HT-29 (cell line): ENCODE measurements around the gene STIM1. TPM values are rescaled to one million over a fixed set of nuclear protein-coding genes. Genes with fewer than 3 reads are reported as not detected.

Experiments
- DNase-seq: peaks from one replicate; pipeline ENCODE4 v3.0.0-alpha.2; 2015; ENCODE audit warnings: low spot score
- total RNA-seq: library from RNA; depleted of rRNA; stranded (reverse); fragments of >200 nt; shearing (Covaris generic); gene quantifications from 2 replicates; pipeline ENCODE4 v1.2.3, GENCODE V29; 2014

STIM1 gene
- total RNA-seq, 1 experiment from 2014 or later: 28.3 TPM

DNA sequence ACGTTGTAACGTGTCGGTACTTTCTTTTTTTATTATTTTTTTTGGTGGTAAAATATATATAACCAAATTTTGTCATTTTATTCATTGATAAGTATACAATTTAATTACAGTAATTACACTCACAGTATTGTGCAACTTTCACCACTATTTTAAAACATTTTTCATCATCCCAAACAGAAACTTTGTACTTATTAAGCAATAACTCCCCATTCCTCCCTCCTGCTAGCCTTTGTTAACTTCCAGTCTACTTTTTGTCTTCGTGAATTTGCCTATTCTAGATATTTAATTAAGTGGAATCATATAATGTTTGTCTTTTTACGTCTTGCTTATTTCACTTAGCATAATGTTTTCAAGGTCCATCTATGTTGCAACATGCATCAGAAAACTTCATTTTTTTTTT is 58.5 kb downstream of the STIM1 start:
- DNase-seq: no peak

DNA sequence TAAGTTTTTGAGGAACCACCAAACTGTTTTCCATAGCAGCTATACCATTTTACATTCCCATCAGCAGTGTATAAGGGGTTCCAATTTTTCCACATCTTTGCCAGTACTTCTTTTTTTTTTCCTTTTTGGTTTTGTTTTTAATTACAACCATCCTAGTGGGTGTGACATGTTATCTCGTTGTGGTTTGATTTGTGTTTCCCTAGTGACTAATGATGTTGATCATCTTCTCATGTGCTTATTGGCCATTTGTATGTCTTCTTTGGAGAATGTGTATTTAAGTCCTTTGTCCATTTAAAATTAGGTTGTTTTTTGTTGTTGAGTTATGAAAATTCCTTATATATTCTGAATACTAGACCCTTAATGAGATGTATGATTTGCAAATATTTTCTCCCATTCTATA is 59.3 kb downstream of the STIM1 start:
- no peak for DNase-seq

DNA sequence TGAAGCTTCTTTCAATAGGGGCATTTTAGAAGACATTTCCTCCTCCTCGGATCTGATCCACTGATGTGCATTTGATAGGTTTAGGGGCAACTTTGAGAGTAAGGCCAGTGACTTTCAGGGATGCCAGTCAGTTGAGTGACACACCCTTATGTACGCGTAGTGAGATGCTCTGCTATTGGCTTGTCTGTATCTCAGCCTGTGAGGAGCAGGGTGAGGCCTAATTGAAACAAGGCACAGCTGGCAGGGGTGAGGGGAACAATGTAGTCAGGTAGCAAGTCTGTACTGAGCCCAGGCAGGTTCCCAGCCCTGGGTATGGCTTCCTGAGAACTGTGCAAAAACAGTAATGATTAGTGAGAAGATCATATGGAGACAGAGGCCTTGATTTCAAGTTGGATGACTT is 61.5 kb downstream of the STIM1 start:
- DNase-seq: no peak

DNA sequence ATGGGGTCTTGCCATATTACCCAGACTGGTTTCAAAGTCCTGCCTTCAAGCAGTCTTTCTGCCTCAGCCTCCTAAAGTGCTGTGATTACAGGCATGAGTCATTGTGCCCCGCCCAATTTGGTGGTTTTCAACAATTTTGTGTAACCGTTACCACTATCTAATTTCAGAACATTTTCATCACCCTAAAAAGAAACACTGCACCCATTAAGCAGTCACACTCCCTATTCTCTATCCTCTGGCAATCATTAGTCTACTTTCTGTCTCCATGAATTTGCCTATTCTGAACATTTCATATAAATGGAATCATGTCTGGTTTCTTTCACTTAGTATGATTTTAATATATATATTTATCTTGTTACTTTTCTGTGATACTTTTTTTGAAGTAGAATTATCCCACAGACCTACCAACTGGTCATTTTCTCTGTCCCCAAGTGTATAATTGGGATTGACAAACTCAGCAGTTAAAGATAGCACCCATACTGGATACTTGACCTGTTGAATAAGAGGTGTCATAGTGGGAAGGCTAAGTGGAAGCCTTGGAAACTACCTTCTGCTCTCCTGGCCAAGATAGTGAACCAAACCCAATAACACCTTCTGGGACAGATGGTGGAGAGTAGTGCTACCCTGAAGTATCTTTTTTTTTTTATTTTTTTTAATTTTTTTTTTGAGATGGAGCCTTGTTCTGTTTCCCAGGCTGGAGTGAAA is 64.8 kb downstream of the STIM1 start:
- DNase-seq: no peak

DNA sequence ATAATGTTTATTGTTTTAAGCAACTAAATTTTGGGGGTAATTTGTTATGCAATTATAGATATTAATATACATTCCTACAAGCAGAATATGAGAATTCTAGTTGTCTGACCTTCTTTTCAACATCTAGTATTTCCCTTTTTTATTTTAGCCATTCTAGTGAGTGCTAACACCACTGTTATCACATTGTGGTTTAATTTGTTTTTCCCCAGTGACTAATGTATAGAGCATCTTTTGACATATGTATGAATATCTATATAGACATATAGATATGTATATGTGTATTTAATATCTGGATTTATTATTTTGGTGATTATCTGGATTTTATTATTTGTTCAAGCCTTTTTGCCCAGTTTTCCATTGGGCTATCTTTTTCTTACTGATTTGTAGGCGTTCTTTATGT is 66.6 kb downstream of the STIM1 start:
- no peak for DNase-seq

DNA sequence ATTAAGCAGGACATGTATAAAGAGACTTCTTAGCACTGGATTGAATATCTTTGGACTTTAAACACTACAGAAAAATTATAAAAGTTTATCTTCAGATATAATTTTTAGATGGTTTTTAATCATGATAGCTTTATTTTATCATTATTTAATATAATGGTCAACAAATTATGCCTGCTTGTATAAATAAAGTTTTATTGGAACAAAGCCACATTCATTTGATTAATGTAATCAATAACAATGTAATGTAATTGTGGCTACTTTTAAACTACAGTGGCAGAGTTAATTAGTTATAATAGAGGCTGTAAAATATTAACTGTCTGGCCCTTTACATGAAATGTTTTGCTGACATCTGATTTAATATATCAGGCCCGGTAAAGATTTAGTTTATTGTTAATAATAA is 70.0 kb downstream of the STIM1 start:
- no peak for DNase-seq

DNA sequence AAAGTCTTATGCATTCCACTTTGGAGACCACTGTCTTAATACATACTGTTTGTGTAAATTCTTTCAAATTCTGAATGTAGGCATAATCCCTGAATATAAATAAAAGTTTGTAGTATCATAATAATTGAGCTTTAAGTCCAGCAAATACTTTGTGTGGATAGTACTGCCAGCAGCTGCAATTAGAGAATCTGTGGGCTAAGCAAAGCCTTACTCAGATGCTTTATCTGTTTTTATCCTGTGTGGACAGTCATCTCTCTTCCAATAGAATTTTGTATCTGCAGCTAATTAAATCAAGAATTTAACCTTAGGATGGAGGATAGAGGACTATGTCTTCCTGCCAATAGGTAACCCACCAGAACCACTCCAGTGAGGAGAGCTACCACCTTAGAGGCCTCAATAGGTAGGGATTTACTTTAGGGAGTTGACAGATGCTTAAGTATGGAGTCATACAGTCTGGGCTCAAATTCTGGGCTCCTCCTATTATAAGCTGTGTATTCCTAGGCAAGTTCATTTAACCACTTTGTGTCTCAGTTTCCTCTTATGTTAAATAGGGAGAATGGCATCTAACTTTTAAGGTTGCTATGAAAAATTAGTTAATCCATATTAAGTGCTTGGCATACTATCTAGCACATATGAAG is 71.1 kb downstream of the STIM1 start:
- DNase-seq: no peak

DNA sequence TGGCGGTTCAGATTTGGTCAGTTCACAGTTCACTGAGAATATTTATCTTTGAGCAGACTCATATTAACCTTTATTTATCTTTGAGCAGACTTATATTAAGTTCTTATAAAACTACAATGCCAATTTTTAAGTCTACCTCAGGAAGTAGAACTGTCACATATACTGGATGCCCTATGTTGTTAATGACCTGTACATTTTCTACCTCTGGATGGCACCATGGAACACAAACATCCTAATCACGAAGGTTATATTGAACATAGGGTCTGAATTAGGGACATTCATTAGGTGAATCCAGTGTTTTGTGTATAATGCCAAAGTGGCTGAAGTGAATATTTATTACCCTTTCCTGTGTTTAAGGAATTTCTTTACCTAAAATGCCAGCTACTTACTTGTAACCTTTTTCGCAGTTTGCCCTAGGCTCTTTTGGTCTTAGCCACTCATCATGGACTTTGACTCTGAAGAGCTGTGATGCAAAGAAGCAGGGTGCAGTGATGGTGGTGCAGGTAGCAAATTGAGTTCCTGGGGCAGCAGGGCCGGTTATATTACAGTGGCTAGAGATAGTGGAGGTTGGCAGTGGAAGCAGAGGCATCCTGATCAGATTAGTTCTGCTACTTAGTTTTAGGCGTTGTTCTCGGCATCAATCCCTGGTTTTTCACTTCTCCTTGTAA is 71.8 kb downstream of the STIM1 start:
- DNase-seq: no peak

DNA sequence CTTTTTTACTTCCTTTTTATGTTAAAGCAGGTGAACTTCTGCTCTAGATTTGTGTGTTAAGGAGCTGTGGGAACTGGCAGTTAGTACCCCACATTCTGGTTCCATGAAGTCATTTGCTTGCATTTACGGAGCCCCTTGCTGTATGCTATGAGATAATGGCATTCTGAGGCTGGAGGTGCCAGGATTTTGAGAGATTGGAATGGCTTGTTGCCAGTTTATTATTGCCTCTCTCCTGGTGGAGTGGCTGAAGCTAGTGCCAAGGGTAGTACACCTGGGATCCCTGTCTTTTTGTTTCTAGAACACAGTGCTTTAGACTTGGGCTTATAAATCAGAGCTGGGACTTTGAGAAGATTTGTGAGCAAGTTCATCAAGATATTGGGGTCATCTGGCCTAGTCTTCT is 73.8 kb downstream of the STIM1 start:
- DNase-seq: no peak

DNA sequence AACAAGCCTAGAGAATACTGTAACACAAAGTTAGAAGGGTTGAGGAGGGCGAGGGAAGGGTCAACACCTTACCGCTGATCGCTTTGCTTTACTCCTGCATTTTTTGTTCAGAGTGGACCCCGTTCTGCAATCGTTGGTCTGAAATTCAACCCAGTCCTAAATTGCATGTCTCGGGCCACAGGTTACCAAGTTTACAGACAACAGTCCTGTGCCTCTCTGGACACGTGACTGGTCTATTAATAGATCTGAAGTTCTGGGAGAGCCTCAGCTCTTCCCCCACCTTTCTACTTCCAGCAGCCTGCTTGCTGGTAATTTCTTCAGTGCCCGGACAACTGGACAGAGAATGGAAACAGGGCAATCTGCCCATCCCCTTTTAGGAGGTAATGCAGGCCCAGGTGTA is 74.2 kb downstream of the STIM1 start:
- no peak for DNase-seq

DNA sequence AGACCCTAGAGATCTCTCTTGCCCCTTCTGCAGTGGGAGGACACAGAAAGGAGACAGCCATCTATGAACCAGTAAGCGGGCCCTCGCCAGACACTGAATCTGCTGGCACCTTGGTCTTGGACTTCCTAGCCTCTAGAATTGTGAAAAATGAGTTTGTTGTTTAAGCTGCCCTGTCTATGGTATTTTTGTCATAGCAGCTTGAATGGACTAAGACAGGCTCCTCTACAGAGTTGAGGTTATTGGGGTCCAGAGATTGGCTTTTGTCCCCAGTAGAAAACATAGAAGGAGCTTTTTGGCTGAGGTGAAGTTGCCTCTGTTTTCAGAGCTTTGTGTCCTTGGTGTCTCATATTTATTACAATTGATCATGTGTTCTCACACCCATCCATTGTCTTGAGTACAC is 77.2 kb downstream of the STIM1 start:
- DNase-seq: no peak

DNA sequence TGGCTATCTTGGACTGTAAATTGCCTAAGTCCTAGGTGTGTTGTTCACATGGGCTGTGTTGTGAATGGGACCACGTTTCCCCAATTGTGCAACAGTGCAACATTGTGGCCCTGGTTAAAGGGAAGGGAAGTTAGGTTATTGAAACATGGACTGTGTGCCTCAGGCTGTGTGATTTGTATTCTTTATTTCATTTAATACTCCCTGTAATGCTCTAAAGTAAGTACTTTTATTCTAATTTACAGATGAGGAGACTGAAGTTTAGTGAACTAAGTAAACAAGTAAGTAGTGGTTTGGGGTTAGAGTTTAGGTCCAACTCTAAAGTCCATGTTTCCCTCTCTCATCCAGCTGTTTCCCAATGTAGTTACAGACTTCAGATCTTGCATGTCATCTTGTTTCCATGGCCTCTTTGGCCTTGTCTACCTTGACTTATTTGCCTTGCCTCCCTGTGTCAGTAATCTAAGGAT is 77.7 kb downstream of the STIM1 start:
- DNase-seq: no peak

DNA sequence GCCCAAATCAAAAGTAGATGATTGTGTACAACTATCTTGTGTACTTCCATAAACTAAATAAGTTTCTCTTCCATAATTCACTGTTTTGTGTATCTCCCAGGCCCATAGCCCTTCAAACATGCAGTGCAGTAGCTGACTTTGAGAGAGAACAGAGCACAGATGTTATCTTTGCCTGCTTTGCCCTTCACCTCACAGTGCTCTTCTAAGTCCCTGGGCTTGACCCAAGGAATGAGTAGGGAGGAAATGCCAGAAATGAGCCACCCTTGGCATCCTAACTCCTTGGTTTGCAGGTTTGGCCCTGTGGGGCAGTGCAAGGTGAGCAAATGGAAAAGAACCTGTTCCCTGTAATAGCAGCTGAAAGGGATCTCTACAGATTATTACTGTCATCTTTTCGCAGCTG is 79.2 kb downstream of the STIM1 start:
- DNase-seq: no peak

DNA sequence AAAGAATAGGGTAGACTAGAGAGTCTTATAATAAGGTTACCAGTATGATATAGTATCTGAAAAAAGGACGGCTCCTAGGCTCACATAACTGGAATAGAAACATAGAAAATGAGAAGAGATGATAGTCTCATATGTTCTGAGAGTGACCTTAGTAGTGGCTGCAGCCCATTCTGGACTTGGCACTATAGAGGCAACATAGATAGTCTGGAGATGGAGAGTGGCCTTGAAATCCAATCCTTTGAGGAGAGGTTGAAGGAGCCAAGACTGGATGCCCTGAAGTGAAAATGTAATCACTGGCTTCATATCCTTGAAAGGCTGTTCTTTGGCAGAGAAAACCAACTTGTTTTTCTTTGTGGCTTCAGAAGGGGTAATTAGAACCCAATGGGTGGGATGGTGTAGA is 81.1 kb downstream of the STIM1 start:
- DNase-seq: no peak

DNA sequence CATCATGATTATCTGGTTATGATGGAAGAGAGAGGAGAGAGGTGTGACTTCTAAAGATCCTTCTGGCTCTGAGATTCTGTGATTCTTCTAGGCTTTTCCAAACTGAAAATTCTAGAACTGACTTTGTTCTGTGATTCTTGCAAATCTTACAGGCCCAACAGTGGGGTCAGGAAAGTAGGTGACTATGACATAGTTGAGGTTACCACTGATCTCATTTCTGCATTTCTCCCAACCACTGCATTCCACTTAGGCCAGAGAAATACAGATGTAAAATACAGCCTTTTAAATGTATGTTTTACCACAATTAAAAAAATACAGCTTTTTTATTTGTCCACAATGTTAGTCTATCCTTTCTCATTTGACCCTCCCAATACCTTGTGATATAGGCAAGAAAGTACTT is 83.7 kb downstream of the STIM1 start:
- no peak for DNase-seq

DNA sequence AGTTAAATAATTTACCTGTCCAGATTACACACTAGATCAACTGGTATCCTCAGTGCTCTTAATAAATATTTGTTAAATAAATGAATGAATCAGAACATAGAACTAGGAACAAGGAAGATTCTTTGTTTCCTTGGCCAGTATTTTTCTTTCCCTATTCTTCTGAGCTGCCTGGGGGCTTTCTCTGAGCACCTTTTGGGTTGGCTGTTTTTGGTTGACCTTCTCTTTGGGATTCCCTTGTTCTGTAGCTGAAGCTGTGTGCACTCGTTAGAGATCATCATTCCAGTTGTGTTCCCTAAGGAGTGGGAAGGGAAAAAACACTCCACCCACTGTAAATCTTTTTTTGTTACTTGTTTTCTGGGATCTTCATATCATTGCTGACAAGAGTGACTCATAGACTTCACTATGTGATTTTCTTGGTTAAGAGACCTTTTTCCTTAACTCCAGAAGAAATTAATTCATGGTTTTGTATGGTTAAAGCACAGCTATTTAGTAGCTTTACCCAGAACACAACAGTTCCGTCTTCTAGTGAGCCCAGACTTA is 84.3 kb downstream of the STIM1 start:
- no peak for DNase-seq

DNA sequence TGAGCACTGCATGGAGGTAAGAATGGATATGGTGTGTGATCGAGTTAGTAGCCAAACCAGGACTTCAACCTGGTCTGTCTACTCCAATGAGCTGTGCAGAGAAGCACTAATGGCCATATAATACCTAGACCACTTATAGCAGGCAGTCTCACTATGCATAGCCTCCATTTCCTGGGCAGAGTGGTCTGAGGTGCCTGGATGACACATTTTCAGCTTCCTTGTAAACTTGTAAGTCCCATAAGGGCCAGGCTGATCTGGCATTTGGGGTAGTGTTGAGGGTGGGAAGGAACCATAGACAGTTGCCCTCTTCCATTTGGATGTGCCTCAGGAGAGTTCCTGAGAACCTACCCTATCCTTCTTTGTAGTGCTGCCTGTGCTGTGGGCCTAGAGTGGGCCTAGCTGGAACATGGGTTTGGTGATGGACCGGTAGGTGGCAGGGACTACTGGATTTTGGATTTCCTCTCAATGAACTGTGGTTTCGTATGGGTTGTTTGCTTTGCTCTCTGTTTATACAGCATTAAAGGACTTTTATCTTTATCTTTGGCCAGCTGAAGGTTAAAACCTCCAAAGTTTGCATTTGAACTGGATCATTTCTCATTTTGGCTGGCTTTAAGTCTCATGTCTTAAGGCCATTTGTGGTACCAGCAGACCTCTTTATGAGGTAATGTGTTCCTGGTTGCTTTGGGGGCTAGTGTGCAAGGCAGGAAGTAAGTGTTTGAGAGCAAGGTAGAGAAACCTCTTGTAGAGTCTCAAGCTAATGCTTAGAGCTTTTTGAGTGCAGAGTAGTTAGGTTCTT is 86.9 kb downstream of the STIM1 start:
- DNase-seq: no peak

DNA sequence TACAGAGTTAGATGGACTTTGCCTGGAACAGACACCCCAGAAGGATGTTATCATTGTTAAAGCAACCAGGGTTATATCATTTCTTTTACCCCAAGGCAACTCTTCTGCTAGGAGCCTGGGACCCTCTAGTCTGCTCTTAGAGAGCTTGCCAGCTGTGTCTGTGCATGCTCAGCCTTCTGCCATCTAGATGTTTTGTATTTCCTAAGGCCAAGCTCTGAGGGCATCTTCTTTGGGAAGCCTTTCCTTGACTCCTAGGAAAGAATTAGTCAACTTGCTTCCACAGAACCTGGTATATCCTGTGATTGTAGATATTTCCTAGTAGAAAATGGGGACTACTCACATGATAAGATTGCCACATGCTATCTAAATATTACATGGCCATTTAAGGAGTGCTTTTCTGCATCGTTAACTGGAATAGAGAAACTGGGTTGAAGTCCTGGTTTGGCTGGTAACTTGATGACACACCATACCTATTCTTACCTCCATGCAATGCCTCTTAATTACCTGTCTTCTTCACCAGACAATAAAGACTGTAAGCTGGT is 87.6 kb downstream of the STIM1 start:
- no peak for DNase-seq

DNA sequence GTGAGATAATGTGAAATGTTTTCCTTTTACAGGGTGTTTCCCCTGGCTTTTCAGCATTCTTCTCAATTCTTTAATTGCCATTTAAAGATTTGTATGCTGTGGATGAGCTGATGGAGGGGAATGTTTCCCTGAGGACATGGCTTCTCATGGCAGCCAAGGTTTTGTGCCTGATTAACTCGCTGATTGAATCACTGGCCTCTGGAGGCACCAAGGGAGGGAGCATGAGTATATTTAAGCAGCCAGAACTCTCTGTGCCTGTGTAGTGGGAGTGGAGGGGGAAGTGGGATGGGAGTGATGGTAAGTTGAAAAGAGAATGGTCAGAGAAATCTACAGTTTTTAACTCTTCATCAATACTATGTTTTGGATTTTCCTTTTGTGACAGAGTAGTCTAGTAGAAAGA is 88.7 kb downstream of the STIM1 start:
- no peak for DNase-seq

DNA sequence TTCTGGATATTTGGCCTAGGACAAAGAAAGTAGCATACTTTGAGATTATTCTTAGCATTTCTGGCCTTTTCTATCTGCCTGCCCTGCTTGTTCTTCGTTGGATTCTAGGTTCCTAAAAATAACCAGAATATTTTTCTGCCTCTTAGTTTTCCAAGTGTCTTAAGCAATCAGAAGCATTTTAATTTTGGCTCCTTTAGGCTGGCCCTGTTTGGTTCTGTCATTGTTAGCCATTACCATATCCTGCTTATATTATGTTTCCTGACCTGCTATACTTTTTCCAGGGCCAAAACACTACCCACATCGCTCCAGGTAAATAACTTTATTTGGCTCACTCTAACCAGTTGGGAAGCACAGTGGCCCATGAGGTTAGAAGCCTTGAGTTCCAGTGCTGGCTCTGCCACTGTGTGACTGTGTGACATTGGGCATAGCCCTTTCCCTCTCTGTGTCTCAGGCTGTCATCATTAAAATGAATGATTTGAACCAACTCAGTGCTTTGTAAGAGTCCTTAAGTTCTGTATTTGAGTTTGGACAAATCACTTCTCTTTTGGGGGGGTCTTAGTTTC is 91.1 kb downstream of the STIM1 start:
- no peak for DNase-seq

DNA sequence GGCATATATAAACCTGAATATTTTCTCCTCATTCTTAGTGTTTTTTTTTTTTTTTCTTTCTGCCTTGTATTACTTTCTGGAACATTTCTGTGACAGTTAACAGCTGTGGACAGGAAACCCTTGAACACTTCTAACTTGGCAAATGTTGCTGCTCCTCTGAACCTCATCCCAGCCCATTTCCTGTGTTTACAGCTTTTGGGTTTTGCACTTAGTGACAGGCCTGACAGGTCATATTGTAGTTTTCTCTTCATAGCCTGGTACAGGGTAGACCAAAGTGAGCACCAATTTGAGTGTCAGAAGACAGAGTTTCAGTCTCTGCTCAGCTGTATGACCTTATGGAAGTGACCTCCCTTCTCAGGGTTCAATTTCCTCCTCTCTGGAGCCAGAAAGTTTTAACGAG is 91.6 kb downstream of the STIM1 start:
- DNase-seq: no peak
